NT2/D1 (cell line): ENCODE results near the gene INF2.

ENCODE experiments used
- SUZ12 ChIP-seq: IDR thresholded peaks from 2 replicates; pipeline ENCODE4 v1.6.1; 2011; ENCODE audit not compliant: insufficient read length, insufficient read depth; ENCODE audit errors: extremely low read depth
- YY1 ChIP-seq: IDR thresholded peaks from 2 replicates; pipeline ENCODE4 v1.6.1; 2011; ENCODE audit not compliant: insufficient read length, insufficient read depth
- ZNF274 ChIP-seq: IDR thresholded peaks from 2 replicates; pipeline ENCODE4 v1.6.1; 2011; ENCODE audit warnings: mild to moderate bottlenecking, low read depth, low read length

GRCh38 chr14:104723651-104724406 lies 34.4 kb downstream of the INF2 start, which contains the start of gene ADSS1:
- TF ChIP-seq YY1 (no peak), SUZ12 (no peak), ZNF274 (no peak)
